Activated naive CD4-positive, alpha-beta T cell treated with anti-CD3 and anti-CD28 coated beads, Interleukin-2, amount 50 U/mL, for 16 hours (primary cell): ENCODE measurements around the gene CUTC.
"Not testable (repeated sequence)": the region's sequence is repeated elsewhere in the genome, so short reads cannot be mapped to it uniquely, and the experiment has no call there.

Experiments used
- DNase-seq: peaks from one replicate; pipeline ENCODE4 v3.0.0-alpha.2; 2020

Gene CUTC

DNA sequence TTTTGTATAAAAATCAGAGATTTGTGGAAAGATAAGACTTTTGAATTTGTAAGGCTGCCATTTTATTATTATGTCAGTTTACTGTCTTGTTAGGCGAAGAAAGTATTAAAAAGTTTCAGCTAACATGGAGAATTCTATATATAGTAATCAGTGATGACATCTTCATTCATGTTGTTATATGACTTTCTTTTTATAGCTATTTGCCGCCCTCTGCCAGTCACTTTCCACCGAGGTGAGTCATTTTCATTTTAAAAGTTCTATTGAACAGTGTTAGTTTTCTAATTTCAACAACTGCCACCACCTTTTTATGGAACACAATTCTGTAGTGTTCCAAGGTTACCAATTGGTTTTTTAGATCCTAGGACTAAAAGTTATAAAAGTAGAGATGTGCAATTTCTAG, 11.8 kb downstream of the CUTC start:
- DNase-seq: no peak

DNA sequence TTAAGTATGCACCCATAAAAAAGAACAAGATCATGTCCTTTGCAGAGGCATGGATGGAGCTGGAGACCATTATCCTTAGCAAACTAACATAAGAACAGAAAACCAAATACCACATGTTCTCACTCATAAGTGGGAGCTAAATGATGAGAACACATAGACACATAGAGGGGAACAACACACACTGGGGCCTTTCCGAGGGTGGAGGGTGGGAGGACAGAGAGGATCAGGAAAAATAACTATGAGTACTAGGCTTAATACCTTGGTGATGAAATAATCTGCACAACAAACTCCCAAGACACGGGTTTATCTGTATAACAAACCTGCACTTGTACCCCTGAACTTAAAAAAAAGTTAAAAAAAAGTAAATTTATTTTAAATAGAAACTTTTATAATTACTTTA, 14.1 kb downstream of the CUTC start:
- DNase-seq: not testable (repeated sequence)

DNA sequence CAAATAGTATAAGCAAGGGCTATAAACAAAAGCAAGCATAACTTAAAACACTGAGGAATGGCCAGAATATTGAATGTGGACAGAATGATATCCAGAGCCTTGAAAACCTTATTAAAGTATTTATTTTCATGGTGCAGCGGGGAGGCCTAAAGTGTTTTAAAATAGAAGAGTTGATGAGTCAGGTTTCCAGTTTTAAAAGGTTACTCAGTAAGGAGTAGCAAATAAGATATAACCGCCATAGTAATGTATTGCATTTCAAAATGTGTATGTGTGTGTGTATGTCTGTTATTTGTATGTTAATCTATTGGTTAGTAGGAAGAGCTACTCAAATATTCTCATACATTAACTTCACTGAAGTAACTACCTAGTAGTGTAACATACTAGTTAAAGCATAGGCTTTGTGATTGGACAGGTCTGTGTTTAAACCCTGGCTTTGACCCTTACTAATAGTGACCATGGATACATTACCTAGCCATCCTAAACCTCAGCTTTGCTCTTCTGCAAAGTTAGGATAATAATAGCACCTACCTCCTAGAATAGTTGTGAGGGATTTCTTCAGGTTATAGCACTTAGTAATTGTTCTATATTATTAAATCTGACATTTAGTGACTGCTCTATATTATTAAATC, 16.9 kb downstream of the CUTC start:
- no peak for DNase-seq

DNA sequence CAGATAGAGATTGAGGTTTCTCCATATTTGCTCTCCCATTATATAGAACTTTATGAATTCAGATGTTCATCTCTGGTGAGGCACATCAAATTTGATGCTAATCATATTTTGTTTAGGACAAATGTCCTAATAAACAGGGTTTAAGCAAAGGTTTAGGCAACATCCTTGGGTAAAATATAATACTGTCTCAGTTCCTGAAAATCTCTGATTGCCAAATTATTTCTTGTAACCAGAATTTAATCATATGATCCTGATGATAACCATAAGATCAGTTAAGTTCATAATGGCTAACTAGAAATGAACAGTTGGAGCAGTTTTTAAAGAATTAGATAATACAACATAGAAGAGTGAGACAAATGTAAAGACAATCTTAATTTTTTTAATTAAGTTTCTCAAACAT, 18.6 kb downstream of the CUTC start:
- no peak for DNase-seq

DNA sequence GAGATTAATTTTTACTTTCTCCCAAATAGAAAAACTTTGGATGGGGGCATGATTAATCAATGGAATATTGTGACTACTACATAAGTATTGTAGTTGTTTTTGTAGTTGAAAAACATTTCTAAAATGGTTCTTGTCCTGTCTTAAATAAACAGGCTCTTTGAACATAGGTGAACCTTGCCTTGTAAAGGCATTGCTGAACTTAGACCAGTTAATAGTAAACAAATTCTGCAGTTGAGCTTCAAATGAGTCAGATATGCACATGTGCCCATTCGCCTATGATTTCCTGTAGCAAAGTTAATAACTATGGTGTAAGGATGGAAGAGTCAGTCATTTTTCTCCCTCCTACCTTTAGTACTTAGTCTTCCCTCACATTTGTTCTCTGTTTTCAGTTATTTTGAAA, 22.6 kb downstream of the CUTC start:
- DNase-seq: no peak

DNA sequence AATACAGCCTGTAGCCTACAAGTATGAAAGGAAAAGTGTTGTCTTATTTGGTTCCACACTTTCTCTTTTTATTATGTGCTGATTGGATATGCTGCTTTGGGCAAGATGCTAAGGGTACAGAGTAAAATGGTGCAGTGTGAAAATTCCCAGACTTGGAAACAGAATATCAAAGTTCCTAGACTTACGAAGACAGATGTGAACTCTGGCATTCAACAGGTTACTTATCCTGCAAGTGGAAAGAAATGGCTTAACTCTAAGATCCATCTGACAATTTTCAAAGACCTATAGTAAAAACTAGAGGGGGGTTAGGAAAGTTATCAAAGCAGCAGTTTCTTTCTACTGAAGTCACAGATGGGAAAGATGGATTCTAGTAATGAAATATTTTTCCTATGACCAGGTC, 24.1 kb downstream of the CUTC start:
- DNase-seq: no peak

DNA sequence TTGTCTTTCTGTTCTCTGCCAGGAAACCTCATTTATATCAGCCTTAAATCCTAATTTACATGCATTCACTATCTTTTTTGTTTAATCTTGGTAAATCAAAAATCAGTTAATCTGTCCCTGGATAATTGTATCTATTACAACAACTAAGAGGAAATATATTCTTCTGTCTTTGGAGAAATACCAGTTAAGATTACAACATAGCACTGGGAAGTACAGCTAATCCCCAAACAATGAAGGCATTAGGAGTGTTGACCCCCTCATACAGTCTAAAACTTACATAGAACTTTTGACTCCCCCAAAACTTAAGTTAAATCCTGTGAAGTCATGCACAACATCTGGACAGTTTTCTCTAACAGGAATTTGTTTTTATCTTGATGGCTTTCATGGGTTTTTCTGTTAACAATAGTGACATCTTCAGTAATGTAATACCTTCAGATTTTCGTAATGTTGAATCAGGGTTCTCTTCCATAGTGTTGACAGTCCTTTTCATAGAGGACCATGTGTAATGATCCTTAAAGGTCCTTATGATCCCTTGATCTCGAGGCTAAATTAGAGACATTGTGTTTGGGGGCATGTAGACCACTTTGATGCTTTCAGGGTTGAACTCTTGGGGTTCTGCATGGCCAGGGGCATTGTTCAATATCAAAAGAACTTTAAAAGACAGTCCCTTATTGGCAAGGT, 26.3 kb downstream of the CUTC start:
- DNase-seq: no peak

DNA sequence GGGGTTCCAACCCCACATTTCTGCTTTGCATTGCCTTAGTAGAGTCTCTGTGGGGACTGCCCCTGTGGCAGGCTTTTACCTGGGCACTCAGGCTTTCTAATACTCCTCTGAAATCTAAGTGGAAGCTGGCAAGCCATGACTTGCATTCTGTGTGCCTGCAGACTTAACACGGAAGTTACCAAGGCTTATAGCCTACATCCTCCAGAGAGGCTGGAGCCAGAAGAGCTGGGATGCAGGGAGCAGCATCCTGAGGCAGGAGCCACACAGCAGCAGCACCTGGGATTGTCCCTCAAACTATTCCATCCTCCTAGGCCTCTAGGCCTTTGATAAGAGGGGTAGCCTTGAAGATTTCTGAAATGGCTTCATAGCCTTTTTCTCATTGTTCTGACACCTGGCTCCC, 28.3 kb downstream of the CUTC start:
- DNase-seq: no peak

DNA sequence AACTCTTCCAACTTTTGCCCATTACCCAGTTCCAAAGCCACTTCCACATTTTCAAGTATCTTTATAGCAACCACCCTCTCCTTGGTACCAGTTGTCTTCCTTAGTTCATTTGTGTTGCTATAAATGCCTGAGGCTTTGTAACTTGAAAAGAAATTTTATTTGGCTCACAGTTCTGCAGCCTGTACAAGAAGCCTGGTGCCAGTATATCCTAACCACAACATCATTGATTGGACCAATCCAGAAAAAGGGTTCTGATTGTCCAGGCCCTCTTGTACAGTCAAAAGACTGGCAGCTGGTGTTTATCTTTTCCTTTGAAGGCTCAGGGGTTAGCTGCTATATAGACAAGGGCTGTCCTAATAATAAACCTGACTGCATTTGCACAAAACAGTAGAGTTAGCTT, 29.3 kb downstream of the CUTC start:
- DNase-seq: no peak

DNA sequence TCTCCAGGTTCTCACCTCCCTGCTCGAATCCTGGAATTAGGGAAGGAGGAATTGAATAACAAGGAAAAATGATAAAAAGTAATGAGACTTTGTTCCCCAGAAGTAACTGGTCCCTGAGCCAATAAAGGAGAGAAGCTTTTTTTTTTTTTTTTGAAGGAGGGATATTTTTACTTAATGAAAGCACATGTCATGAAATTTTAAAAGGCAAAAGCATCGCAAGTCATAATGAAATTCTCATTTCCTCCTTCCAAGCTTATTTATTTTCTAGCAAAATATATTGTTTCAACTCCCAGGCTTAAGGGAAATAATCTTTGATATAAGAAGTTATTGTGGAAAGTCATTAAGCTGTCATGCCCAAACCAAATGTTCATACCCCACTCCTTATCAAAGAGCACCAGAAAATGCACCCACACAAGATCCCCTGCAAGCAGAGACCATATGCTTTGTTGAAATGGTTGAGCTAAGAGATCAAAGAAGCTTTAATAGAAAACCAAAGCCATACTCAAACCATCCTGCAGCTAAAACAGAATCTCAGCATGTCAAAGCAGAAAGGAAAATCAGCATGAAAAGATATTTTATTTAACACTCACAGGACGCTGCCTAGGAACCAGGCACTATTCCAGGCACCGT, 33.8 kb downstream of the CUTC start:
- no peak for DNase-seq

DNA sequence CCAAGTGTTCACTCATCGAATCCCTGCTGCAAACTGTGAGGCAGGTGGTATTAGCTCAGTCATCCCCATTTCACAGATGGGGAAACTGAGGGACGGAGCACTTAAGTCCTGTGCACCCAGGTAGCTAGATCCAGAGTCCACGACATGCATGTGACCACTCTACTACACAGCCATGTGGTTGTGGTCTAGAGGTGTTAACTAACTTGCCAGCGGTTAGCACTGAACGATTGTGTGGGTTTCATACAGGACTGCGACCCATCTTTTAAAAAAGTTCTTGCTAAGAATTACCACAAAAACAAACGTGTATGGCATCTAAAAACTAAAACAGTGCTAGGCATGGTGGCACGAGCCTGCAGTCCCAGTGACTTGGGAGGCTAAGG, 34.3 kb downstream of the CUTC start:
- DNase-seq: no peak

DNA sequence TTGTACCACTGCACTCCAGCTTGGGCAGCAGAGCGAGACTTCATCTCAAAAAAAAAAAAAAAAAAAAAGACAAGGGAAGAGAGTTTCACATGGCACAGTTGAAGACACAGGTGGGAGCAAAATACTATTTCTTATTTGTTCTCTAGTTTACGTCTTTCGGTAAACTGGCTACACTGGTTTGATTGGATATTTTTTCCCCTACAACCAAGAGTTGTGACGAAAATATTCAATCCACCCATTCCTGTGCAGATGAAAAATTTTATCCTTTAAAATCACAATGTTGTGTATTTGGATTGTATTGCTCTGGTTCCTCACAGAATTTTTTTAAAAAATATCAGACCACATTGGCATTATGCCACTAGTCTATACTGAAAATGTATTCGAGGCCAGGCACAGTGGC, 35.9 kb downstream of the CUTC start:
- no peak for DNase-seq

DNA sequence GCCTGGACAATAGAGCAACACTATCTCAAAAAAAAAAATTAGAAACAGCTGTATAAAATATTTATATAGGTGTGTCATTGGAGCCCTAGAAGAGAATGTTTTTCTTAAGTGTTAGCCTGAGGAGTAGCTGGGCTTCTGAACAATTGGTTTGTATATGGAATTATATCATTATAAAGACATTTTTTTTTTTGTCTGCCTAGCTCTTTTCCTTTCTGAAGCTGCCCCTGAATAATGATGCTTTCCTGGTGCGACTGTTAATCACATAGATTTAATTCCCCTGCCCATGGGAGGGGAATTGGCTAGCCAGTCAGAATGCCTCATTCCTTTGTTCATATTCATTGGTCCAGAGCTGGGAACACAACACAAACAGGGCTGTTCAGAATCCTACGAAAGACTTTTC, 36.5 kb downstream of the CUTC start:
- no peak for DNase-seq

DNA sequence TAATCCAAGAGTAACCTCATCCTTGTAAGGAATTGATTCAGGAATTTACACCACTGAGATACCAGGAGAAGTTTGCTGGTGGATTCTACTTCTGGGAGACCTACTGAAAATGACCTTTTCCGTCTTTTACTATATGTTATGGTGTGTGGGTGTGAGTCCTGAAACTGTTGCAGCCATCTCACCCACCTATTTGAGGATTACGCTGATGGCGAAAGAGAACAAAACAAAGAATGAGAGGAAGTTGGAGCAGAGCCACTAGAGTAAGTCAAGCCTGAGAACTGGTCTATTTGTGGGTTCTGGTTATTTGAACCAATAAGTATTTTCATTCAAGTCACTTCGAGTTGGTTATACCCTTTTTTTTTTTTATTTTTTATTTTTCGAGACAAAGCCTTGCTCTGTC, 37.7 kb downstream of the CUTC start:
- no peak for DNase-seq

DNA sequence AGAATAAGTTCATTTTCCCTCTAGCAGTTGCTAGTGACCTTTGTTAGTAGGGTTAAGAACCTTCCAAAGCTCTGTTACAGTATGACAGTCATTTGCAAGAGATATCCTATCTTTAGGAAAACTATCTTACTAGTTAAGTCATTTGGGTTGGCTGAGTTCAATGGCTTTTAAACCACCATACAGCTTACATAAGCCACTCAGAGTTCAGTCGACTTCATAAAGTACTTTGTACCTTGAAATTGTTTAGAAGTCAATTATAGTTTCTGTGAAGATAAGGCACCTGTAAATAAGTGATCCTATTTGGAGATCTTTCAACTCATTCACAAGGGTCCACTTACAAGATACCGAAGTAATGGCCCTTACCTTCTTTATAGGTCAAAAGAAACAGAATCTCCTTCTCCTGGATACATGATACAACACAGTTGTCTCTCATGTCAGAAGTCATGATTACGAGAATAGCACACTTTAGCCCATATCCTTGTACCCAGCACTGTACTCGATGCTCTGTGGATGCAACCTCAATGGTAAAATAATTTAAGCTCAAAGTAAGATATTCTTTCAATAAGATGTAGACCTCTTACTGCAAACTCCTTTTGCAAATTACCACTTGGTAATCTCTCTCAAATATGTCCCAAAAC, 38.5 kb downstream of the CUTC start:
- DNase-seq: no peak

DNA sequence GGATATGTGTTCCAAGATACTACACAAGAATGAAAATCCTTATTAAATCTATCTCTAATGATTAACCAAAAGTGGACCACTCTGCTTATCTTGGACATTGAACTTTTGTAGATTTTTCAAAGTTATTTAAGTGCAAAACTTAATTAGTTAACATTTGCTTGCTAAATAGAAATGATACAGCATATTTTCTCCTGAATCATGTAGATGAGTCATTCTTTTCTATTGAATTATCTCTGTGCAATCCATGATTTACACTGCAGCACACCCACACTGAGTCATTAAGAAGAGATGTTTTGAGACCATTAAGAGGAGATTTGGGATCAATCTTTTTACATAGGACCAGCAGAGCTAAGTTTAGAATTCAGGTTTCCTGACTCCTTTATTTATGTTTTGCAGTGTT, 43.8 kb downstream of the CUTC start:
- DNase-seq: no peak

DNA sequence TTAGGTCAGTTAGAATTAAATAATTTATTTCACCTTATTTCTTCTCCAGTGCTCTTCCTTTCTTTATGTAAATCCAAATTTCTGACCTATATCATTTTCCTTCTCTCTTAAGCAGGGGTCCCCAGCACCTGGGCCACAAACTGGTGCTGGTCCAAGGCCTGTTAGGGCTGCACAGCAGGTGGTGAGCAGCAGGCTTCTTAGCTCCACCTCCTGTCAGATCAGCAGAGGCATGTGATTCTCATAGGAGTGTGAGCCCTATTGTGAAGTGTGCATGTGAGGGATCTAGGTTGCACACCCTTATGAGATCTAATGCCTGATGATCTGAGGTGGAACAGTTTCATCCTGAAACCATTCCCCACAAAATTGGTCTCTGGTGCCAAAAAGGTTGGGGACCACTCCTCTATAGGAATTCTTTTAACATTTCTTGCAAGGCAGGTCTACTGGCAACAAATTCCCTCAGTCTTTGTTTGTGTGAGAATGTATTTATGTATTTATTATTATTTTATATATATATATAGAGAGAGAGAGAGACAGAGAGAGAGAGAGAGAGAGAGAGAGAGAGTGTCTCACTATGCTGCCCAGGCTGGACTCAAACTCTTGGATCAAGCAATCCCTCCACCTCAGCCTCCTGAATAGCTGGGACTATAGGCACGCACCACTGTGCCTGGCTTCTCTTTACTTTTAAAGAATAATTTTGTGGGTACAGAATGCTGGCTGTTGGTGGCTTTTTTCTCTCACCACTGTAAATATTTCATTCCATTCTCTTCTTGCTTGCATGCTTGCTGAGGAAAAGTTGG, 46.1 kb downstream of the CUTC start:
- DNase-seq: no peak

DNA sequence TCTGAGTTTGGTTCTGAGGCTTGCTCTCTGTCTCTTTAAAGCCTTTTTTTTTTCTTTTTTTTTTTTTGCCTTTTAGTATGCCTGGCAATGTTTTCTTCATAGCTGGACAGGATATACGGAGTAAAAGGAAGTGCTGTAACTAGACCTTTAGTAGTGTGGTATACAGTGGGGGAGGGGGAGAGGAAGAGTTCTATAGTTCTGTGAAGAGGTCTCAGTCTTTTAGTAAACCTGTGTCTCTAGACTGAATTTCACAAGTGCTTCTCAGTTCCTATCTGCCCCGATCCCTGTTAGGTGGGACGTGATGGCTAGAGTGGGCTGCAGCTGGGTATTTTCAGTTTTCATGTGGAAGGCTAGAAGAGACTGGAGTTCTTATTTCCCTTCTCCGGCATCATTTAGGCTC, 47.3 kb downstream of the CUTC start:
- no peak for DNase-seq

DNA sequence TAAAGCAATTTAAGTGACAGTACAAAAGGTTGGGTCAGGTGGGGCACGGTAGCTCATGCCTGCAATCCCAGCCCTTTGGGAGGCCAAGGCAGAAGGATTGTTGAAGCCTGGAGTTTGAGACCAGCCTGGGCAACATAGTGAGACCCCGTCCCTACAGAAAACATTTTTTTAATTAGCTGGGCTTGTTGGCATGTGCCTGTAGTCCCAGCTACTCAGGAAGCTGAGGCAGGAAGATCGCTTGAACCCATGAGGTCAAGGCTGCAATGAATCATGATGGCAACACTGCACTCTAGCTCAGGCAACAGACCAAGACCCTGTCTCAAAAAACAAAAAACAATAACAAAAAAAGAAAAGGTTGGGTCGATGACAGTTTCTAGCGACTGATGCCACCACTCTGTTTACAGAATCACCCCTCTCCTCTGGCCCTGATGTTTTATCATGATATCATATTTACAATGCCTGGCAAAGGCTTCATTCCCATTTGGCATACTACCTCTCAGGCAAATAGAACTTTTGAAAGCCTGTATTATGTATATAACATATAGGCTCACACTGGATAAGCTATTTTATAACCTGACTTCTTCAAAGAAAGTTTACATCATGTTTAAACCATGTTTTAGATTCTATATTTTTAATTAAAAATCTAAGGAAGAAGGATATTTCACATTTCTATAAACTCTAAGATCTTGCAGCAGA, 49.8 kb downstream of the CUTC start:
- DNase-seq: no peak

DNA sequence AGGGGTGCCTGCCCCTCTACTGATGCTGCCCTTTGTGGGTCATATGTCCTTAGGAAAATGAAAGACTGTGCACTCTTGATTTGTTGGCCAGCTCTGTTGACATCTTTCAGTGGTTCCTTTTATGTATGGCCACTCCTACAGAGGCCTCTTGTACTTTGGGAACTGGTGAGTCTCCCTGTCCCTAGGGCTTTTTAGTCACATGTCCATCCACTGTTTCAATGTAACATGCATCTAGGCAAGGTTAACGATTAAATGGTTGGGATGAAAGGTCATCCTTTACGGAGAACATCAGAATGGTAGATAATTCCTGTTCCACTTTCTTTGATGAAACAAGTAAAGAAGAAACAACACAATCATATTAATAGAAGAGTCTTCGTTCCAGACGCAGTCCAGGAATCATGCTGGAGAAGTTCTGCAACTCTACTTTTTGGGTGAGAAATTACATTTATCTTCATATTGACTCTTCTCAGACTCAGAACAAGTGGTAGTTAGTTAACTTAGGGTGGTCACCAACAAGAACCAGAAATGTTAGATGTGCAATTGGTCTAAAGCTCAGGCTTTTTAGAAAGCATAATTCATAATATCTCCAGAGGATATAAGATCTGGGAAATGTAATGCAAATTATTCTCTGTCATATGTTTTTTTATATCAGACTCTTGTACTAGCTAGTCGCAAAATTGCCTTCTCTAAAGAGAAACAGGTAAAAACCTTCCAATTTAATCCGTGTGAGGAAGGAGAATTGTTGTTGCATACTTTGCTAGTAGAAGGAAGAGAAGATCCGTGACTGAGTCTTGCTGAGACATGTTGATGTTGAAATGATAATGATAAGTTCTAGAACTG, 50.6 kb downstream of the CUTC start, which contains the start of gene ABCC2:
TSS of gene ABCC2 (plus strand) at position 194 of the 840 bp plus-strand sequence. CDS start at position 399, 205 bp downstream.
- DNase-seq: no peak

DNA sequence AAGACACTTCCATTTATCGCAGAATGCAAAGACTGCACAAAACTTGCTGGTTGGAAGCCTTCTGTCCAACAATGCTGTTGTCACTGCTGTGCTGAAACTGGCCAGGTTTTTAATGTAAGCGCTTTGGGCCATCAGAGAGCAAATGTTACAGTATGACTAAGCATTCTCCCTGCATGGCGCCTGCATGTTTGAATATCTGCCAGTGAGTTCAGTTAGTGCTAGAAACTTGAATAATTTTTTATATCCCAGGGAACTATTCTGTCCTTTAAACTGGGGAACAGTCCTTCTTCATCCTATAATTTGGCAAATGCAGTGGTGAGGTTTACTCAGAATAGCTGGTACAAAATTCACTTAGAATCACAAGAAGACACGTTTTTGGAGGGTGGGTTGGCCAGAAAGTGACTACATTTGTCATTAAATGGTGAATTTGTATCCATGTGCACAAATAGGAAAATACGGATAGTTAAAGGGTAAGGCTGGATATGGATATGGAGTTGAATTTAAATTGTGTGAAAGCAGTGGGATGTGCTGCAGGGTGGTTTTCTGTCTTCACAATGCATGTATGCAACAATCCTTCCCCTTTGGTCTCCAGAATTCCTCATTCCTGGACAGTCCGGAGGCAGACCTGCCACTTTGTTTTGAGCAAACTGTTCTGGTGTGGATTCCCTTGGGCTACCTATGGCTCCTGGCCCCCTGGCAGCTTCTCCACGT, 52.1 kb downstream of the CUTC start:
- no peak for DNase-seq
